NK-92 treated with Interleukin-12 subunit alpha and Interleukin-12 subunit beta, amount 100 ng/mL, for 24 hours (cell line): ENCODE data around the gene BBS9.
"Not testable (repeated sequence)": the region's sequence is repeated elsewhere in the genome, so short reads cannot be mapped to it uniquely, and the experiment has no call there.

Experiments used
- DNase-seq: peaks from one replicate; lab custom pipeline; 2025; lab: John Stamatoyannopoulos, UW

Gene BBS9

DNA sequence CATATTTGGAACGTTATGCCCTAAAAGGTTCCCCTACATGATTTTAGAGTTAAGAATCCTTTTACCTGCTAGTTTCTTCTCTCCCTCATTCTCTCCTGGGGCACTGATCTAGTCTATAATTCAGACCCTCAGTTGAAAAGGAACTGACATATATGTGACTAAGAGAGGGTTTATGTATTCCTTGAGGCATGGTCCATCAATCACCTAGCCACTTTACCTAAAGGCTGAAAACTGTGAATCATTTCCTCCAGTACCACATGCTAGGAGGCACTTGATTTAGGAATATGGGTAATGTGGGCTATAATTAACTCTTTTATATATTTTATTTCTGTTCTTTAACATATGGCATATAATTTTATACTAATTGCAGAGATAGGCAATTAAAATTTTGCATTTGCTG, 303.5 kb downstream of the BBS9 start:
- DNase-seq, result no peak

GRCh38 chr7:33433357-33433756, 304.0 kb downstream of the BBS9 start:
- no peak for DNase-seq

GRCh38 chr7:33444511-33444910, 315.1 kb downstream of the BBS9 start:
- no peak for DNase-seq

DNA sequence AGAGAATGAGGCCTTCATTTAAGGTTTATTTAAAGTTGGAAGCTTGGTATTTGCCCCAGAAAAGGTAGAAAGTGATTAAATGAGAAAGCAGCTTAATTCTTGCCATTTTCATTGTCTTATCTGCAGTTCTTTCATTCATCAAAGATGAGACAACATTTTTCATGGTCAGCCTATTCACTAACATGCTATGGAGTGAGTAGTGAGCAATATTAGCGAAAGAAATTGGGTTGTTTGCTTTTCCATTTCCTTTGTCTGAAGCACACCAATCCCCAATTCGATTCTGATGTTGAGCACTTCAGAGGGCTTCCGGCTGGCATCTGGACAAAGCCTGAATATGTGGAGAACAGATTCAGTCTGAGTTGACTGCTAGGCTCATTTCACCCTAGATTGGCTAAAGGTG, 317.2 kb downstream of the BBS9 start:
- no peak for DNase-seq

GRCh38 chr7:33448035-33448434, 318.7 kb downstream of the BBS9 start:
- DNase-seq, result no peak

GRCh38 chr7:33449847-33450246, 320.5 kb downstream of the BBS9 start:
- DNase-seq, result no peak

- DNase-seq, result no peak
Observed at GRCh38 chr7:33452805-33453502, 323.6 kb downstream of the BBS9 start.

- DNase-seq, result no peak
Observed at GRCh38 chr7:33457039-33457438, 327.7 kb downstream of the BBS9 start.

- no peak for DNase-seq
Observed at GRCh38 chr7:33458581-33458980, 329.2 kb downstream of the BBS9 start.

DNA sequence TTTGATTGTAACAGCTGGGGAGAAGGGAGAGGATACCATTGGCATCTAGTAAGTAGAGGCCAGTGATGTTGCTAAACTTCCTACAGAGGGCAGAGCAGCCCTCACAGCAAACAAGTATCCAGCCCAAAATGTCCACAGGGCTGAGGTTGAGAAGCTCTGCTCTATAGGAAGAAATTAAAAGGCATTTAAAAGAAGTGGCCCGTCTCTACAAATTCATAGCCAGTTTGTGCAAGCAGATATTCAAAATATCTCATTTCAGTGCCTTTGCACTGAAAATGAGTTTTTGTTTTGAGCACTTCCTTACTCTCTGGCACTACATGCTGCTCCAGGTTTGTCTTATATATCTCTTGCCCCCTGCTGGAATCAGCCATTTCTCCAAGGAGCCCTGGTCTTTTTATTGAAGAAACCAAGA, 330.0 kb downstream of the BBS9 start:
- DNase-seq, result no peak

DNA sequence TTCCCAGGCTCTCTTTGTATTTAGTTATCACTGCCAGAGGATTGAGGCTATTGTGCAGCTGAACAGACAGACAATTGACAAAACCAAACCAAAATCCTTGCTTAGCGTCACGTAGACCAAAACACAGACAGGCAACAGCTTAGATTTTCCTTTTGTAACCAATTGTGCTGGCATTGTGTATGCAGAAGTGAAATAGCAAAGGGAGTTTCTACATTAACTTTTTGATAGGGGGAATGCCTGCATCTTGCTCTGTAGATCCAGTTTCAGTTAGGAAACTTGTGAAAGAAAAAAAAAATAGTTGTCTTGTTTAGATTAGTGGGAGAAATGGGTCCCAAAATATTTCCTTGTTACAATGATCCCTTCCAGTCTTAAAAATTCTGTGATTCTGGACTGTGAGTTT, 333.8 kb downstream of the BBS9 start:
- DNase-seq, result no peak

DNA sequence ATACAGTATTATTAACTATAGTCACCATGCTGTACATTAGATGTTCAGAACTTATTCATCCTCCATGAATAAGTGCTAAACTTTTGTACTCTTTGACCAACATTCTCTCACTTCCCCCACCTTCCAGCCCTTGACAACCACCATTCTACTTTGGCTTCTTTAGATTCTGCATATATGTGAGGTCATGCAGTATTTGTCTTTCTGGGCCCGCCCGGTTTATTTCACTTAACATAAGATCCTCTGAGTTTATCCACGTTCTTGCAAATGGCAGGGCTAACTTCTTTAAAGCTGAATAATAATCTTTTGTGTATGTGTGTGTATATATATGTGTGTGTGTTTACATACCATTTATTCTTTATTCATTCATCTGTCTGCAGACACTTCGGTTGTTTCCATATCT, 336.8 kb downstream of the BBS9 start:
- DNase-seq, result no peak

DNA sequence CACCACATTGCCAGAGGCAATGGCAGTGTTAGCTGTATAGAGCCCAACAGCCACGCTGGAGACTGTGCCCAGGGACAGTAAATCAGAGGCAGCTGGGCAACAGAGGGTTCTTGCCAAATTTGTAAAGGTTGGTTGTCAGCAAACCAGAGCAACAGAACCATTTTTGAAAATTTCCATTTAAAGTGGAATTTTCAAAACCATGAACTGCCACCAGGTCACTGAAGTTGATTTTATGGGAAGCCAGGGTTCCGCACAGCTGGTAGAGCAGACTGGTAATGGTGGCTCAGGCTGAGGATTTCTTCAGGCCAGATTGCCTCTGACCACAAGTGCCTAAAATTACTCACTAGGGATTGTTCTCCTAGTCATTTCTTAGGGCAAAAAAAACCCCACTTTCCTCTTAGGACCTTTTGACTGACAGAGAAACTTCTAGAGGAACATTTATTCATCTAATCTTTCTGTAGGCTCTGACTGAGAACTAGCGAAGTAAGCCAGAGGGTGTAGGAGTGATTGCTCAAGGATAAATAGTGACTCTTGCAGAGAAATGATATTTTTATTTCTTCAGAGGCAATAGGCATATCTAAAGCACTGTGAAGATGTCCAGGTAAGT, 342.4 kb downstream of the BBS9 start:
- no peak for DNase-seq

DNA sequence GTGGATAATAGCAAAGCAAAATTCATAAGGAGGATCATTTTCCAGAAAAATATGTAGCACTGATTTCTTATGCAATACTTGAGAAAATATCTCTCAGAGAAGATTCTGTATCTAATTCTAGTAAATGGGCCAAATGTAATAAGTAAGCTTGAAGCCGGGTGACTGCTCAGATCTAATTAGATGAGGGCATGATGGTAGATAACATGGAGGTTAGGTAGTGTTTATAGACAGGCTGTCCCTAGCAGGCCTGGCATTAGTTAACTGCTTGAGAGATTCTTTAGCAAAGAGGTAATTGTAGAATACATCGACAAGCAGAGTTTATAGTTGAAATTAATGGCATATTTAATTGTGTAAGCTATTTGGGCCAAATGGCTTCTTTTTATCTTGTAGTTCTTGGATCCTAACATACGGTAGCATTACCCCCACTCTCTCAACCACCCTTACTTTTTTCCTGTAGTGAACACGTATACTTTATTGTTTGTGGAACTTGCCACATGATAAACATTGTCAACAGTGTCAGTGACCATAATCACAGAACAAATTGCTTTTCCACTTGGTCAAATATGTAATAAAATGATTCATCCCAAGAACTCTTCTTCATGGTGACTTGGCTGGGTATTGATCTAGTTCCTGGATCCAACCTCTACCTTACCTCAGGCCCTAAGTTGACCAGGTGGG, 343.1 kb downstream of the BBS9 start:
- no peak for DNase-seq

GRCh38 chr7:33477719-33478480, 348.5 kb downstream of the BBS9 start:
- no peak for DNase-seq

DNA sequence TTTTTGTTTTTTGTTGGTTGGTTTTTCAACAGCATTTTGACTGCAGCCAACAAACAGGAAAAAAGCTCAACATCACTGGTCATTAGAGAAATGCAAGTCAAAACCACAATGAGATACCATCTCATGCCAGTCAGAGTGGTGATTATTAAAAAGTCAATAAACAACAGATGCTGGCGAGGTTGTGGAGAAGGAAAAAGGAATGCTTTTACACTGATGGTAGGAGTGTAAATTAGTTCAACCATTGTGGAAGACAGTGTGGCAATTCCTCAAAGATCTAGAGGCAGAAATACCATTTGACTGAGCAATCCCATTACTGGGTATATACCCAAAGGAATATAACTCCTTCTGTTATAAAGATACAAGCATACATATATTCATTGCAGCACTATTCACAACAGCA, 355.1 kb downstream of the BBS9 start:
- not testable (repeated sequence) for DNase-seq

GRCh38 chr7:33485747-33486493, 356.6 kb downstream of the BBS9 start:
- no peak for DNase-seq

GRCh38 chr7:33486633-33487032, 357.3 kb downstream of the BBS9 start:
- no peak for DNase-seq

GRCh38 chr7:33487998-33488682, 358.8 kb downstream of the BBS9 start:
- DNase-seq, result no peak

DNA sequence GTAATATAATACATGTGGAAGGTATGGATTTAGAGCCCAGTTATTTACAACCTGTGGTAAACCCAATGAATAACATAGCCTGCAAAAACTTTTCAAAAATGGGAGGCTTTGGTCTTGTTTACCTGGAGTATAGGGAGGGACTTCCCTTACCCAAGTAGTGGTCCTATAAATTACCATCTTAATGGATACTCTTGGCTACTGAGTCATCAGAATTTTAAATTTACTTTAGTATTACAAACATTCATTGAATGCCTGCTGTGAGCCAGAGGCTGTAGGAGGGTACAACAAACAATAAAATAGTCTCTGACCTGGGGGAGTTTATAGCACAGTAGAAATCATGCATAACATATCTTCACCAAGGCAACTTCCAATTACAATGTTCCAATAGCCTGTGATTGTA, 365.1 kb downstream of the BBS9 start:
- DNase-seq, result no peak

DNA sequence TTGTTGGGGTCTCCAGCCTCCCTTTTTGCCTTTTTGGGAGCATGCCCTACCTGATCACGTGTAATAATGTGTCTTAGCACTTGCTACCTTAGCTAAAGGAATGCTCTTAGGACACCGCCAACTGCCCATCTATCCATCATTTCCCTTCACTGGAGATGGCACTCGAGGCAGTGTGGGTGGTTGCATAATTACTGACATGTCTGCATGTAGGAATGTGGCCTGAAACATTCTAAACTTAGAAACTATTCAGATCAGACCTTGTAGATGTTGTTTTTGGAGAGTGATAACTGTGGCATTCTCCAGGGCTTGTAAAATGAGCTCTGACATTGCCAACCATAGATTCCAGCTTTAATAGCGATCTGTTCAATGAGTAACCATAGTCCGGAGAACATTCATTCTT, 365.8 kb downstream of the BBS9 start:
- DNase-seq, result no peak
